GM18951 (cell line): Measurements from ENCODE around the gene SOCS6.
"Not testable (repeated sequence)": the region's sequence is repeated elsewhere in the genome, so short reads cannot be mapped to it uniquely, and the experiment has no call there.

Experiments
- POLR2A ChIP-seq: IDR thresholded peaks from 4 replicates; pipeline ENCODE4 v1.6.1; 2011; ENCODE audit warnings: mild to moderate bottlenecking; ENCODE audit not compliant: insufficient read length, insufficient read depth; ENCODE audit errors: extremely low read depth
- in situ Hi-C: fragments of 300-500 bp; cut with MboI; formaldehyde crosslinking; loops from one replicate; pipeline ENCODE4 v1.12.0; 2022; ENCODE audit warnings: low sequenced_read_pairs, mixed read lengths, inconsistent platforms; ENCODE audit not compliant: unreplicated experiment

Gene SOCS6, protein sequence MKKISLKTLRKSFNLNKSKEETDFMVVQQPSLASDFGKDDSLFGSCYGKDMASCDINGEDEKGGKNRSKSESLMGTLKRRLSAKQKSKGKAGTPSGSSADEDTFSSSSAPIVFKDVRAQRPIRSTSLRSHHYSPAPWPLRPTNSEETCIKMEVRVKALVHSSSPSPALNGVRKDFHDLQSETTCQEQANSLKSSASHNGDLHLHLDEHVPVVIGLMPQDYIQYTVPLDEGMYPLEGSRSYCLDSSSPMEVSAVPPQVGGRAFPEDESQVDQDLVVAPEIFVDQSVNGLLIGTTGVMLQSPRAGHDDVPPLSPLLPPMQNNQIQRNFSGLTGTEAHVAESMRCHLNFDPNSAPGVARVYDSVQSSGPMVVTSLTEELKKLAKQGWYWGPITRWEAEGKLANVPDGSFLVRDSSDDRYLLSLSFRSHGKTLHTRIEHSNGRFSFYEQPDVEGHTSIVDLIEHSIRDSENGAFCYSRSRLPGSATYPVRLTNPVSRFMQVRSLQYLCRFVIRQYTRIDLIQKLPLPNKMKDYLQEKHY

DNA sequence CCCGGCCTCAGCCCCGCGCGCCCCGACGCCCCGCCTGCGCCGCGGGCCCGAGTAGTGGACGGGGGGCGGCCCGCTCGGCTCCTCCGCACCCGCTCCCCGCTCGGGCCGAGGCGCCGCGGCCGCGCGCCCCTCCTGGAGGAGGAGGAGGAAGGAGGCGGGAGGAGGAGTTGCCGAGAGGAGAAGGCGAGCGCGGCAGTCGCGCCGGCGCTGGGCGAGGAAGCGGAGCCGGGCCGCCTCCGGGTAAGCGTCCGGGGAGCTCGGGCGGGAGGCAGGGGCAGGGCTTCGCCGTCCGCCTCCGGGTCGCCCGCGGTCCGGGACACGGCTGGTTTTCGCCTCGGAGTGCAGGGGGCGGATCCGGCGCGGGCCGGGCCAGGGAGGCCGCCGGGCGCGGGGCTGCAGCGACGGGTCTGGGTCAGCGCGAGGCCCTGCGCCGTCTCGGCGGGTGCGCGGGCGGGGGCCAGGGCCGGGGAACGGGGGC lies at the start of gene SOCS6:
TSS of gene SOCS6 (plus strand) at position 195 of the 478 bp plus-strand sequence. CDS start 35,624 bp downstream, outside the sequence.
- peak; percentile 72 for TF ChIP-seq POLR2A
- in situ Hi-C loops = no loop called here

DNA sequence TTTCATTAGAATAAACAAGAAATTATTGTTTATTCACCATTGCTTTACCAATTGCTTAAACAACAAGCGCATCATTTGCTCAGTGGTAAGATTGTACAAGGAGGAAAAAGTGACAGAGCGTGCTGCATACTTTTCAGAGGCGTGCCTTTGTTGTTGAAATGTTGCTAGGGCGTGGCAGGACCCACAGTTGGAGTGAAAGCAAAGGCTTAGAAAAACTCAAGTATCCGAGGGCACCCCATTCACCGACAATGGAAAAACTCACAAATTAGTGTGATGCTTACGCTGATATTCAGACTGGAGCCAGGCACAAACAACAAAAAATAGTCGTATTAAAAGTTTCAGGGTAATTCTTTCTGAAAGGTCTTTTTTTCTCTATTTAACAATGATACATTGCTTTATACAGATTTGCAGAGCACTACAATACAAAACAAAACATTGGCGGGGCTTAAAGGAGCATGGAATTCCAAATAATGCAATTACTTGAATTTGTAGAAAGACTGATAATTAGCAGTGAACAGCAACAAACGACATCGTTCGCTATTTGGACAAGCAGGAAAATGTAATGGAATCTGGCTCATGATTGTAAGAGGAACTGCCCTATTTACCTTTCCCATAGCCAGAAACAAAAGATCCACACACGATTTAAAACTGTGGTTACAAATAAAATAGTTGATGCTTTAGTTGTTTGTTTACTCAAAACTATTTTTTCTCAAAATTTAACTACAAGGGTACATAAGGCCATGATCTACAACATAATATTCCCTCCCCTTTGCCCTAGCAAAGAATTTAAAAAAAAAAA lies 45.5 kb upstream of the SOCS6 start:
- TF ChIP-seq POLR2A = no peak
- in situ Hi-C loops = no loop called here

DNA sequence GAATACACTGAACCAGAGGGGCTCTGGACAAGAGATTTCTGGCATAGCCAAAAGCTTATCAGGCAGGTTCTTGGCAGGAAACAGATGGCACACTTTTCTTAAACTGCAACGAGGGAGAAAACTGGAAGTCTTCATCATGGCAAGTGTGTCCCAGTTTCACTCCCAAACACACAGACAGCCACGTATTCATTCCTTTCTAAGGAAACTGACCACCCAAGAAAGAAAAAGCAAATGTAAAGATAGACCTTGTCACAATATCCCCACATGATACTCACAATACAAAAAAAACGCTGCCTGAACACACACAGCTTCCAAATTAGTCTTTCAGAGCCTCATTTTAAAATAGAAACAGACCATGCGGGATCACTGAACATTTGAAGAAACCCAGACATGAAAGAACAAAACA lies 42.8 kb upstream of the SOCS6 start:
- TF ChIP-seq POLR2A = no peak

DNA sequence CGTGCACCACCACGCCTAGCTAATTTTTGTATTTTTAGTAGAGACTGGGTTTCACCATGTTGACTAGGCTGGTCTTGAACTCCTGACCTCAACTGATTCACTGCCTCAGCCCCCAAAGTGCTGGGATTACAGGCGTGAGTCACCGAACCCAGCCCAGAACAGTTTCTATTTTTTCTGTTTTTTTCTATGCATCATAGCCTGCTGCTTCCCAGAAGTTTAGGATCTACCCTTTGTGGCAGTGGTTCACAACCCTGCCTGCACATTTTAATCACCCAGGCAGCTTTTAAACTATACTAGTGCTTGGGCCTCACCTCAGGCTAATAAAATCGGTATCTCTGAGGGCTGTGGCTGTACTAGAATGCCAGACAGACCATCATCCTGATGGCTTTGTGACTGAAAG lies 39.7 kb upstream of the SOCS6 start:
- in situ Hi-C loops = no loop called here
- TF ChIP-seq POLR2A = no peak

More for the DNA sequence above, 42.8 kb upstream of the SOCS6 start:
- in situ Hi-C loops = no loop called here

DNA sequence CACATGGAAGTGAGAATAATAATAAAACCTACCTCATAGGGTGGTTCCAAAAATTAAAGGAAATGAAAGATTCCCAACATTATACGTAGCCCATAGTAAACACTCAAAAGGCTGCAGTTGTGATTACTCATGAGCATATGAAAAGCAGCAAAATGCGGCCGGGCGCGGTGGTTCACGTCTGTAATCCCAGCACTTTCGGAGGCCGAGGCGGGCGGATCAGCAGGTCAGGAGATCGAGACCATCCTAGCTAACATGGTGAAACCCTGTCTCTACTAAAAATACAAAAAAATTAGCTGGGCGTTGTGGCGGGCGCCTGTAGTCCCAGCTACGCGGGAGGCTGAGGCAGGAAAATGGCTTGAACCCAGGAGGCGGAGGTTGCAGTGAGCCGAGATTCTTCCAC lies 39.0 kb upstream of the SOCS6 start:
- in situ Hi-C loops = not testable (repeated sequence)

DNA sequence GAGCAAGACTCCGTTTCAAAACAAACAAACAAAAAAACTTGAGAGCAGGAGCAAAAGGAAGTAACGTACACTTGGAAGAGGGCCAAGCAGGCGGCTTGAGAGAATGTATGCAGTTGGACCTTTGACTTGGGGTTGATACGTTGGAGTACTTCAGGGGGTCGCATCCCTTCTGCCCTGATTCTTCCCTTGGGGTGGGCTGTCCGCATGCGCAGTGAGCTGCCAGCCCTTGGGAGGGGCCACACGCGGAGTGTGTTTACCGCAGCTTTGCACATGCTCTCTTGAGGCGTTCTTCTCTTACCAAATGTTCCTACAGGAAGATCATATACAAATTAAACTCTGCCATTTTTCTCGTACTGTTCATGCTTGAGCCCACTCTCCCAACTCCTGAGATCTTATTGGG lies 38.1 kb upstream of the SOCS6 start:
- TF ChIP-seq POLR2A = no peak
- in situ Hi-C loops = no loop called here

DNA sequence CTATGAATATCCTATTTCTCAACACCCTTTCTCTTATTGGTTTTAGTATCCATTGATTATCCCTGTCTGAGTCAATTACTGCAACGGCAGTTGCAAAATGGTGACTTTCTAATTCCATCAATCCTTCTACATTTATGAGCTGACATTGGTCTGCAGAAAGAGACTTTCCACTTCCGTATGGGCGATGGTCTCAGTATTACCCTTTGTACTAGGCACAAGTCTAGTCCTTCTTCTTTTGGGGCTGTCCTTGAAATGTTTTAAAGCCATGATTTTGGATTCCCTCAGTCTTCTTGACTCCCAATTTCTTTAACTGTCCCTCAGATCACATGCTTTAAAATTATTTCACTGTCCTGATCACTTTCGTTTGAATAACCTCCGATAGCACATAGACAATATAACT lies 32.7 kb upstream of the SOCS6 start:
- in situ Hi-C loops = no loop called here
- TF ChIP-seq POLR2A = no peak

DNA sequence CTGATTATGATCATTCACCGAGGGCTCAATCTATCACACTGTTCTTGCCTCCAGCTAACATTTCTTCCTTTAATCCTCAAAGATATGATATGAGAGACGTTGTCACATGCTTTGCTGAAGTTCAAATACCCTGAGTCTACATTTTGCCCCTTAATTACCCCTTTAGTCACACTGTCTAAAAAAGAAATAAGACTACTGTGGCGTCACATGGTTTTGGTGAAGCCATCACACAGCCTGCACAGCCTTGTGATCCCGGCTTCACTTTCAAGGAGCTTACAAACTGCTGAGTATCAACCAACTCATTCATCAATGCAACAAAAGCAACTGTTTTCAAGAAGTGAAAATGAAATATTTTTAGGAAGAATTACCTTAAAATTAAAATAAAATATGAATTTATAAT lies 31.9 kb upstream of the SOCS6 start:
- in situ Hi-C loops = no loop called here
- TF ChIP-seq POLR2A = no peak

DNA sequence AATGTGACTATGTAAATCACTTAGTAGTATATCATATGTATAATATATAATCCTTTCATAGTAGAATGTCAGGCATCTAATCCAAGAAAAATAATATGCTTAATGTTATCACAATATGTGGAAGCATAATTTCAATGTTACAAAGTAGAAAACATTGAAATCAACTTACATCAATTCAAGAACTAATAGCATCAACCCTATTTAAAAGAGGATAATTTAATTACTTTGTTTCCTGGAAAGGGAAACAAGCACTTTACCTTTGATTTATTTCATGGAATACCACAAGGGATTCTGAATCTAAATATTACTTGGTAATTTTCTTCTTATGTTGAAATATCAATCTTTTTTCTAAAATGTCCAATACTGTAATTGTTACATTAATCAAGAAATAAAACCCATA lies 30.6 kb upstream of the SOCS6 start:
- TF ChIP-seq POLR2A = no peak
- in situ Hi-C loops = no loop called here

DNA sequence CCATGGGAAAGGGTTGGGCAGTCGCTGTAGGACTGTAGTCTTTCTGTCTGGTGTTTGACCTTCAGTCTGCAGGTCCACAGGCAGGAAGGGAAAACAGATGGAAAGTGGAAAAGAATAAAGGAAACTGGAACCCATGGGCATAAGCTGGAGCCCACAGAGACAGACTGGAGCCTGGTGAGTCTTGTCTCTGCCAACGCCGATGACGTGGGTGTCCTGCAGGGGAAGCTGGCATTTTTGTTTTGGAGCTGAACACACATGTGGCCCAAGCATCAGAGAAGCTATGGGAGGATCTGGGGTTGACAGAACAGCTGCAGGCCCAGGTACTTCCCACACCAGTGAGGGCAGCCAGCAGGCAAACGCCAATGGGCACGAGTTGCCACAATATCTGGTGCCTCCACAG lies 28.2 kb upstream of the SOCS6 start:
- in situ Hi-C loops = no loop called here
- TF ChIP-seq POLR2A = no peak

DNA sequence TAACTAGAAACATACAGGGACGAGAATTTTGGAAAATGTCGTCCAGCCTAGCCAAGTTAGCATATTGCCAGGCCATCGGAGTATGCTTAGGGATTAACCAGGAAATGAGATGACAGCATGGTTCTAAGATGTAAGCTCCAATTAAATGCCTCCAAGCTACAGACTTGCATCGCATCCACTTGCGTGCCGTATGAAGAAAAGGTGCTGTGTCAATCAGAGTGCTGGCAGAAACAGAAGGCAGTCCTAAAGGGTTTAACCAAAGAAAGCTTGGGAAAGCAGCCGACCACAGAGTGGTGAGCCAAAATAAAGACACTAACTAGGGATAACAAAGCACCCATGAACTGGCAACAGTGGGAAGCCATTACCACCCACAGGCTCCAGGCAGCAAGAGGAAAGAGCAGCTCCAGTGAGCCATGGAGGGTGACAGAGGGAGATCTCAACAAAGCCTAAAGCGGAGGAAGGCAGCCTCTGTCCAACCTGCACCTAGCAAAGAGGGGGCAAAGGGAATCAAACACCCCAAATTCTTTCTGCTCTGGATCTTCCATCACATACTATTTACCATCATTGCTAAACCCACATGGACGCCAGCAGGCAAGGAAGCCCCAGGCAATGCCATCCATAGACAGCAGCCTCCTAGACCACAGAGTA lies 27.6 kb upstream of the SOCS6 start:
- in situ Hi-C loops = no loop called here
- TF ChIP-seq POLR2A = no peak

DNA sequence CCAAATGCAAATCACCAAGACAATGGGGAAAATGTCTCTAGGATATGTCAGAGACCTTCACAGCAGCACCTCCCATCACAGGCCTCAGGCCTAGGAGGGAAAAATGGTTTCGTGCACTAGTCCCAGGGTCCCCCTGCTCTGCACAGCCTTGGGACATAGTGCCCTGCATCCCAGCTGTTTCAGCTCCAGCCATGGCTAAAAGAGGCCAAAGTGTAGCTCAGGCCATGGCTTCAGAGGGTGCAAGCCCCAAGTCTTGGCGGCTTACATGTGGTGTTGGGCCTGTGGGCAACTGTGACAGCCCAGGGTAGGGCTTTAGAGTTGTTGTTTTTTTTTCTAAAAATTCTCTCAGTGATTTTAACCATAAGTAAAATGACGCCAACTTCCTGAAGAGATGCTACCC lies 25.5 kb upstream of the SOCS6 start:
- in situ Hi-C loops = no loop called here
- TF ChIP-seq POLR2A = no peak

DNA sequence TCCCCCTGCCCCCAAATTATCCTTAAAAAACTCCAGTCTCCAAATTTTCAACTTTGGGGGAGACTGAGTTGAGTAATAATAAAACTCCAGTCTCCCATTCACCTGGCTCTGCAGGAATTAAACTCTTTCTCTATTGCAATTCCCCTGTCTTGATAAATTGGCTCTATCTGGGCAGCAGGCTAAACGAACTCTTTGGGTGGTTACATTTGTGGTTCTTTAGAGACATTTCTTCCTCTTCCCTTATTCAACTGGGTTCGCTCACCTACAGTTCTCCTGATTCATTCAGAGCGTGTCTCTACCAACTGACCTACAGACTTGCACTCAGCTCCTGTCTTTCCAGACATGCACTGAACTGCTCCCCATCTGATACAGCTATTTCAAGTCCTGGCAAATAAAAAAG lies 17.1 kb upstream of the SOCS6 start:
- no peak for TF ChIP-seq POLR2A
- in situ Hi-C loops = no loop called here
